Gastrocnemius medialis (tissue), 4 donors: ENCODE measurements around the gene SDF2.

Experiments used
- POLR2A ChIP-seq, 2 donors: fragments of 450-650 bp; IDR thresholded peaks; one replicate each; pipeline ENCODE4 v1.6.1; 2017; ENCODE audit warnings: antibody characterized with exemption in 2 of 2, mild to moderate bottlenecking in 2 of 2, moderate library complexity in 2 of 2
- TF ChIP-seq, protein P1 (sequence below), 5 experiments: fragments of 450-650 bp in 3 of 5; fragments of 200-600 bp in 2 of 5; sonication (generic) in 2 of 5; IDR thresholded peaks in 4 of 5; conservative IDR thresholded peaks in 1 of 5; 1 replicate in 4 of 5; 2 replicates in 1 of 5; pipeline ENCODE4 v1.5.1; 2016 to 2019; ENCODE audit warnings: antibody characterized with exemption in 5 of 5, mild to moderate bottlenecking in 3 of 5, moderate library complexity in 3 of 5

DNA sequence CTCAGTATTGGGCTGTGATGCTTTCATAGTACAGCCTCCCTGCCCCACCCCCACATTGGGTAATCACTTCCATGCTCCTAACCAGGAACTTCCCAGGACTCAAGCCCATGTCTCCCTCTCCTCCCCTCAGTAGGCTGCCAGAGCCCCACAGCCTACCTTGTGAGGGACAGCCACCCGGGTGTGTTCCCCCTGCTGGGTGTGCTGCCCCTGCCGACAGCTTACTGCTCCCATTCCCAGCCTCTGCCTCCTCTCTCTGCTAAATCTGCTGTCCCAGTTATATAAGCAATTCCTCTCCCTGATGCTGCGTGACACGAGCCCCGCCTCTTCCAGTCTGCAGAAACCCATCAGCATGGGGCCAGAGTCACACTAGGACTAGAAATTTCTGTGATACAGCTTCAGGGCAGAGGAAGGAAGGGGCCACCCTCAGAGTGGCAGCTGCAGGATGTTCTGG, 47.8 kb downstream of the SDF2 start, which contains the start of gene RSKR:
- TF ChIP-seq, protein P1, sequence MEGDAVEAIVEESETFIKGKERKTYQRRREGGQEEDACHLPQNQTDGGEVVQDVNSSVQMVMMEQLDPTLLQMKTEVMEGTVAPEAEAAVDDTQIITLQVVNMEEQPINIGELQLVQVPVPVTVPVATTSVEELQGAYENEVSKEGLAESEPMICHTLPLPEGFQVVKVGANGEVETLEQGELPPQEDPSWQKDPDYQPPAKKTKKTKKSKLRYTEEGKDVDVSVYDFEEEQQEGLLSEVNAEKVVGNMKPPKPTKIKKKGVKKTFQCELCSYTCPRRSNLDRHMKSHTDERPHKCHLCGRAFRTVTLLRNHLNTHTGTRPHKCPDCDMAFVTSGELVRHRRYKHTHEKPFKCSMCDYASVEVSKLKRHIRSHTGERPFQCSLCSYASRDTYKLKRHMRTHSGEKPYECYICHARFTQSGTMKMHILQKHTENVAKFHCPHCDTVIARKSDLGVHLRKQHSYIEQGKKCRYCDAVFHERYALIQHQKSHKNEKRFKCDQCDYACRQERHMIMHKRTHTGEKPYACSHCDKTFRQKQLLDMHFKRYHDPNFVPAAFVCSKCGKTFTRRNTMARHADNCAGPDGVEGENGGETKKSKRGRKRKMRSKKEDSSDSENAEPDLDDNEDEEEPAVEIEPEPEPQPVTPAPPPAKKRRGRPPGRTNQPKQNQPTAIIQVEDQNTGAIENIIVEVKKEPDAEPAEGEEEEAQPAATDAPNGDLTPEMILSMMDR (IDR thresholded peaks at IDR 0.05 in 4 of 5, conservative IDR thresholded peaks at IDR 0.05 in 1 of 5), result no peak
- TF ChIP-seq POLR2A (IDR thresholded peaks at IDR 0.05), result no peak
